Activated T-cell treated with anti-CD3 and anti-CD28 coated beads, Interleukin-2, amount 50 U/mL, for 72 hours (primary cell): ENCODE results near the gene WAPL. TPM values are rescaled to one million over a fixed set of nuclear protein-coding genes. Genes with fewer than 3 reads are reported as not detected.
A peak's percentile ranks its signal among the peaks of the same experiment; 100 is the strongest.

Source experiments
- ATAC-seq, 2 donors: fragments of 150-1000 bp; cut with Tn5 transposase; replicated peaks in 1 of 2; 2 replicates each; pipeline ENCODE4 v1.10.0; 2021; ENCODE audit warnings: moderate library complexity in 2 of 2, mild to moderate bottlenecking in 1 of 2
- DNase-seq, 2 donors: peaks; one replicate each; pipeline ENCODE4 v3.0.0; 2021 to 2022; ENCODE audit warnings: mixed read lengths in 1 of 2
- H3K27ac Mint-ChIP-seq: one replicate; pipeline ENCODE4 v1.8.0; 2022; ENCODE audit warnings: mild to moderate bottlenecking, moderate library complexity, mixed read lengths
- H3K27me3 Mint-ChIP-seq: one replicate; pipeline ENCODE4 v1.8.0; 2022; ENCODE audit warnings: low read depth, mixed read lengths
- H3K36me3 Mint-ChIP-seq, 2 donors: one replicate each; pipeline ENCODE4 v1.8.0; 2022; ENCODE audit warnings: mixed read lengths in 2 of 2, mild to moderate bottlenecking in 1 of 2; ENCODE audit not compliant: insufficient read depth in 2 of 2
- H3K4me1 Mint-ChIP-seq: one replicate; pipeline ENCODE4 v1.8.0; 2022; ENCODE audit warnings: low read depth, mixed read lengths
- H3K4me3 Mint-ChIP-seq, 2 donors: one replicate each; pipeline ENCODE4 v1.8.0; 2022; ENCODE audit warnings: mild to moderate bottlenecking in 2 of 2, mixed read lengths in 2 of 2, moderate library complexity in 2 of 2
- H3K9me3 Mint-ChIP-seq, 2 donors: one replicate each; pipeline ENCODE4 v1.8.0; 2022; ENCODE audit warnings: mixed read lengths in 2 of 2
- total RNA-seq, 2 donors: library from RNA; stranded (reverse); gene quantifications; one replicate each; pipeline ENCODE4 v1.2.3, GENCODE V29; 2022

The WAPL gene
- total RNA-seq, 2 donors from 2014 or later: 53.6 to 57.6 TPM

- H3K27me3 Mint-ChIP-seq: no peaks in the 10 kb centered on the region
- H3K4me3 Mint-ChIP-seq: no peak overlapping the region
- H3K4me1 Mint-ChIP-seq: peaks cover 19% of the 10 kb centered on the region
- peak overlapping the region; percentile 72 for H3K27ac Mint-ChIP-seq
- ATAC-seq: peak in 1 of 2 donors; percentile 30
- H3K9me3 Mint-ChIP-seq: no peaks in the 10 kb centered on the region
- peaks cover 7 to 44% of the 10 kb centered on the region in 2 donors for H3K36me3 Mint-ChIP-seq
- no peak for DNase-seq
These were observed 80.4 kb downstream of the WAPL start for GRCh38 chr10:86440874-86441843.

GRCh38 chr10:86439544-86439943 is 82.0 kb downstream of the WAPL start:
- Mint-ChIP-seq H3K4me3 (no peak overlapping the region), H3K9me3 (no peaks in the 10 kb centered on the region), H3K27me3 (no peaks in the 10 kb centered on the region), H3K4me1 (peaks cover 19% of the 10 kb centered on the region), H3K36me3 (peaks cover 5 to 40% of the 10 kb centered on the region in 2 donors), H3K27ac (peak overlapping the region; percentile 74)
- no peak for DNase-seq
- no peak for ATAC-seq

GRCh38 chr10:86438091-86438749 is 83.4 kb downstream of the WAPL start:
- H3K36me3 Mint-ChIP-seq: peaks cover 5 to 33% of the 10 kb centered on the region in 2 donors
- ATAC-seq: no peak
- H3K4me3 Mint-ChIP-seq: no peak overlapping the region

GRCh38 chr10:86437447-86437846 is 84.1 kb downstream of the WAPL start:
- Mint-ChIP-seq H3K36me3 (peaks cover 5 to 26% of the 10 kb centered on the region in 2 donors), H3K4me1 (peaks cover 19% of the 10 kb centered on the region), H3K27ac (no peak overlapping the region), H3K9me3 (no peaks in the 10 kb centered on the region), H3K4me3 (no peak overlapping the region), H3K27me3 (no peaks in the 10 kb centered on the region)
- ATAC-seq (no peak), DNase-seq (no peak)

More at GRCh38 chr10:86438091-86438749, 83.4 kb downstream of the WAPL start:
- H3K9me3 Mint-ChIP-seq: no peaks in the 10 kb centered on the region
- H3K27me3 Mint-ChIP-seq: no peaks in the 10 kb centered on the region
- peak overlapping the region; percentile 68 for H3K27ac Mint-ChIP-seq
- peaks cover 19% of the 10 kb centered on the region for H3K4me1 Mint-ChIP-seq
- no peak for DNase-seq

- no peaks in the 10 kb centered on the region for H3K27me3 Mint-ChIP-seq
- H3K4me3 Mint-ChIP-seq: no peak overlapping the region
- DNase-seq (no peak), ATAC-seq (no peak)
- H3K9me3 Mint-ChIP-seq: no peaks in the 10 kb centered on the region
- peaks cover 19% of the 10 kb centered on the region for H3K4me1 Mint-ChIP-seq
- H3K27ac Mint-ChIP-seq: no peak overlapping the region
- peaks cover 5 to 25% of the 10 kb centered on the region in 2 donors for H3K36me3 Mint-ChIP-seq
These were observed 84.6 kb downstream of the WAPL start for GRCh38 chr10:86436963-86437362.

DNA sequence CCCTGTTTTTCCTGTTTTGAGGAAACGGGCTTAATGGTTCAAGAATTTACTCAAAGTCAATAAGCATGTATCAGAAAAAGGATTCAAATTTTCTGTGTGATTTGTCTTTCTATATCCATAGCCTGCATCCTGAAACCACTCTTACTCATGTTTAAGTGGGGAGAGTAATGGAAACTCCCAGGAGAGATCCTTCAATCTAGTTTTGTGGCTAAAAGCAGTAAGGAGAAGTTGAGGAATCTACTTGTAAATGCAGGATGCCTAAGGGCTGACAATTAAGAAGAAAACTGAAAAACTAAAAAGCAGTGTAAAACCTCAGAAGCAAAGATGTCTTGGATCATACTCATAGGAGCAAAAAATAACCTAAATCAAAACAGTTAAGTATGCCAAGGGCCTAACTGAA is 86.9 kb downstream of the WAPL start:
- H3K4me1 Mint-ChIP-seq: peaks cover 3% of the 10 kb centered on the region
- H3K9me3 Mint-ChIP-seq: no peaks in the 10 kb centered on the region
- ATAC-seq (no peak), DNase-seq (no peak)
- peaks cover 3 to 9% of the 10 kb centered on the region in 2 donors for H3K36me3 Mint-ChIP-seq
- H3K4me3 Mint-ChIP-seq: no peak overlapping the region
- no peak overlapping the region for H3K27ac Mint-ChIP-seq
- H3K27me3 Mint-ChIP-seq: no peaks in the 10 kb centered on the region

- Mint-ChIP-seq H3K27me3 (no peaks in the 10 kb centered on the region), H3K9me3 (no peaks in the 10 kb centered on the region), H3K27ac (no peak overlapping the region), H3K4me1 (peaks cover 4% of the 10 kb centered on the region), H3K36me3 (no peaks in the 10 kb centered on the region), H3K4me3 (no peak overlapping the region)
- ATAC-seq (no peak), DNase-seq (no peak)
These were observed 97.9 kb downstream of the WAPL start for GRCh38 chr10:86423739-86424138.

- H3K36me3 Mint-ChIP-seq: no peaks in the 10 kb centered on the region
- DNase-seq (no peak), ATAC-seq (peak; percentile 52 to 79)
- H3K27me3 Mint-ChIP-seq: no peaks in the 10 kb centered on the region
- no peak overlapping the region for H3K27ac Mint-ChIP-seq
- H3K4me3 Mint-ChIP-seq: no peak overlapping the region
- peaks cover 21% of the 10 kb centered on the region for H3K4me1 Mint-ChIP-seq
- H3K9me3 Mint-ChIP-seq: no peaks in the 10 kb centered on the region
These were observed 102.5 kb downstream of the WAPL start for GRCh38 chr10:86419101-86419500.

- Mint-ChIP-seq H3K4me1 (peaks cover 53% of the 10 kb centered on the region), H3K27ac (no peak overlapping the region), H3K9me3 (peaks cover 4 to 5% of the 10 kb centered on the region in 2 donors), H3K27me3 (no peaks in the 10 kb centered on the region), H3K4me3 (no peak overlapping the region), H3K36me3 (peaks cover 5 to 8% of the 10 kb centered on the region in 2 donors)
- no peak for ATAC-seq
- no peak for DNase-seq
These were observed 106.0 kb downstream of the WAPL start for GRCh38 chr10:86415583-86415982.

DNA sequence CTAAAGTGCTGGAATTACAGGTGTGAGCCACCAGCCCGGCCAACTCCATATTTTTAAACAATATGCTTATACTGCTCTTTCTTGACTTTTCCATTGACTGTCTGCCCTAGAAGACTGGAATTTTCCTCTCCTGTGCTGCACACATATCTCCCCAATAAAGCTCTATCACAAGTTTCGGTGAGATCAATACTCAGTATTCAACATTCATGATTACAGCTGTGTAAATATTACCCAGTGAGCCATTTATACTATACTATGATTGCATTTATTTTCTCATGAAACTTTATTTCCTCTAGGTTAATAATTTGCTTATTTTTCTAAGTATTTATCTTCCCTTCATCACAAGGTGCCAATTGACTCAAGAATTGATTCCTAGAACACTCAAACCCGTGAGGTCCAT is 106.5 kb downstream of the WAPL start:
- no peak overlapping the region for H3K27ac Mint-ChIP-seq
- H3K4me3 Mint-ChIP-seq: peak overlapping the region; percentile 12 to 23
- no peaks in the 10 kb centered on the region for H3K27me3 Mint-ChIP-seq
- no peak for DNase-seq
- ATAC-seq: no peak
- H3K4me1 Mint-ChIP-seq: peaks cover 58% of the 10 kb centered on the region
- peaks cover 4 to 6% of the 10 kb centered on the region in 2 donors for H3K9me3 Mint-ChIP-seq
- peaks cover 6 to 8% of the 10 kb centered on the region in 2 donors for H3K36me3 Mint-ChIP-seq

GRCh38 chr10:86413046-86413728 is 108.4 kb downstream of the WAPL start:
- peaks cover 4 to 6% of the 10 kb centered on the region in 2 donors for H3K9me3 Mint-ChIP-seq
- H3K4me3 Mint-ChIP-seq: peak overlapping the region; percentile 74 to 75
- peaks cover 58% of the 10 kb centered on the region for H3K4me1 Mint-ChIP-seq
- peak; percentile 67 to 79 for ATAC-seq
- DNase-seq: no peak
- peaks cover 6 to 8% of the 10 kb centered on the region in 2 donors for H3K36me3 Mint-ChIP-seq
- peak overlapping the region; percentile 85 for H3K27ac Mint-ChIP-seq
- no peaks in the 10 kb centered on the region for H3K27me3 Mint-ChIP-seq

DNA sequence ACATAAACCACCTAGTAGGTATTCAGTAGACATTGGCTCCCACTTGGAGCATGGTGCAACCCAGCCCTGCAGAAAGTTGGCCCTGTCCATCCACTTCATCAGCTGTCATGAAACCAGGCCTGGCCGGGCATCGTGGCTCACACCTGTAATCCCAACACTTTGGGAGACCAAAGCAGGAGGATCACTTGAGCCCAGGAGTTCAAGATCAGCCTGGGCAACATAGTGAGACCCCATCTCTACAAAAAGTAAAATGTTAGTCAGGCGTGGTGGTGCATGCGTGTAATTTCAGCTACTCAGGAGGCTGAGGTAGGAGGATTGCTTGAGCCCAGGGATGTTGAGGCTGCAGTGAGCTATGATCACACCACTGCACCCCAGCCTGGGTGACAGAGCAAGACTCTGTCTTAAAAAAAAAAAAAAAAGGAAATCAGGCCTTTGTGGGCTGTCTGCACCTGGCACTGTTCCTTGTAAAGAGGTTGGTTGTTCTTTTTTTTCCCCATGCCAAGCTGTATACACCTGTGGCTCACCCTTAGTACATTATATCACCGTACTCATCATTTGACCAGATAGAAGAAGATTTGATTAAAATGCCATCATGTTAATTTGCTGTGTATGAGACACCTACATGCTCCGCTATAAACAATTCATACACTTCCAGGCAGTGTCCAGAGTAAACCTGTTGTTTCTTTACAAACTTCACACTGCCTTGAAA is 109.6 kb downstream of the WAPL start:
- Mint-ChIP-seq H3K36me3 (peaks cover 6 to 8% of the 10 kb centered on the region in 2 donors), H3K9me3 (peaks cover 4 to 6% of the 10 kb centered on the region in 2 donors), H3K4me3 (peak overlapping the region; percentile 74 to 75), H3K27me3 (no peaks in the 10 kb centered on the region), H3K27ac (peak overlapping the region; percentile 85), H3K4me1 (peaks cover 58% of the 10 kb centered on the region)
- ATAC-seq: peak; percentile 34 to 40
- DNase-seq: no peak
